Measurements from ENCODE around the gene SPSB4. TPM values are rescaled to one million over a fixed set of nuclear protein-coding genes. Genes with fewer than 3 reads are reported as not detected.
A peak's percentile ranks its signal among the peaks of the same experiment; 100 is the strongest.

SPSB4 gene
- total RNA-seq (2013; cell fraction: nucleolus; rRNA removed): not detected in 2 replicates
- total RNA-seq (2014; rRNA removed): not detected in 2 replicates
- total RNA-seq (2014; rRNA removed; fragmentation: Illumina TruSeq; extraction: Trizol): not detected in 2 replicates
- total RNA-seq (2021): not detected in 2 replicates
- polyA plus RNA-seq (2011; ENCODE audit: low read depth): not detected
- not detected in 2 replicates for polyA plus RNA-seq (2011; rRNA removed)
- polyA plus RNA-seq (2011; cell fraction: cytosol; rRNA removed): not detected in 2 replicates
- polyA plus RNA-seq (2011; cell fraction: nucleus; rRNA removed): not detected in 2 replicates
- polyA plus RNA-seq (2012): not detected in 2 replicates
- polyA plus RNA-seq (2014; fragmentation: Illumina TruSeq; extraction: Trizol): not detected in 2 replicates
- polyA plus RNA-seq (2014; fragmentation: Nextera tagmentation; extraction: Ambion mirVana): not detected
- polyA plus RNA-seq (2014; rRNA removed): not detected in 2 replicates
- not detected for polyA plus RNA-seq (2016; fragmentation: Nextera tagmentation; extraction: Ambion mirVana)
- polyA minus RNA-seq (2011; rRNA and poly(A)+ RNA removed): not detected in 2 replicates
- not detected in 2 replicates for polyA minus RNA-seq (2011; cell fraction: cytosol; rRNA and poly(A)+ RNA removed)
- not detected in 2 replicates for polyA minus RNA-seq (2011; cell fraction: nucleus; rRNA and poly(A)+ RNA removed)
- not detected for Bru-seq, nascent RNA
- percentile 3 among the genes with signal in this experiment for BruChase-seq, experiment 1, labeled RNA remaining after a 6-hour chase
- percentile 15 among the genes with signal in this experiment for BruChase-seq, experiment 2, labeled RNA remaining after a 2-hour chase
- long read RNA-seq, experiment 1: 0 reads
- long read RNA-seq, experiment 2: 0 reads

DNA sequence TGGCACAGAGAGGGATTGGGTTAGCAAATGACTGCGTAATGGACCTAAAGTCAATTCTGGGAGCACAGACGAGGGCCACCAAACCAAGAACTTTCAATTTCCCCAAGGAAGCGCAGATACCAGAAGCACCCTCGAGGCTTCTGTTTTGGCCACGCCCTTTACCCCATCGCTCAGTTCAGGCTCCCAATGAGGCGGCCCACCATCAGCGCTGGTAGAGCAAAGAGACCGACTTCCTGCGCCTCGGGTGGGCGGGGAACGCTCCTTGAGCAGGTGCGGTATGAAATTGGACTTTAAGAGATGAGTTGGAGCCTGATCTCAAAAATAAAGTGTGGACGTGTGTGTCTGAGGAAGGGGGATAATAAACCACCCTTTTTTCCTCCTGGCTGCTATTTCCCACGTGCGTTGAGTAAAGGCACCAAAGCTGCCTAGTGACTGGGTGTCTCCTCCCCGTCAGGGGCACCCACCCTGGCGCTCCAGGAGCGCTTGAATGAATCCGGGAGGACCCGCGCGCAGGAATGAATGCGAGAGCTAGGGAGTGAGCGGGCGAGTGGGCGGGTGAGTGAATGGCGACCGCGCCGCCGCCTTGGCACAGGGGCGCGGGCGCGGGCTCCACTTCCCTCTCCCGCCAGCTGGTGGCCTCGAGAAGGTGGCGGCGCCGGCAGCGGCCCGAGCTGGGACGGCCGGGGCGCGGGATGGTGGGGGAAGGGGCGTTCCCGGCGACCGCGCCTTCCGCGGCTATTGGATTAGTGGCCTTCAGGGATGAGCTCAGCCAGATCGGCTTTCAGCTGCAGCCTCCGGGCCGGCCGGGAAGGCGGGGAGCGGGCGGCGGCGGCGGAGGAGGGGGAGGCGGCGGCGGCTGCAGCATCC, at the start of gene SPSB4:
SPSB4 (plus strand) TSS at position 772 of the 867 bp plus-strand sequence. CDS start 14,758 bp downstream, outside the sequence.
- Histone ChIP-seq H3K79me2 (ENCODE audit: control insufficient read depth, insufficient read depth, low read length) (no peaks in the 10 kb centered on the region), H3K9ac (ENCODE audit: control insufficient read depth, insufficient read depth, low read length) (no peak within 1 kb of the TSS), H2AFZ (ENCODE audit: control insufficient read depth, low read depth, low read length) (no peak within 1 kb of the TSS), H3K27ac (ENCODE audit: control insufficient read depth, insufficient read depth) (no peak within 1 kb of the TSS), H3K9me3 (replicated peaks; ENCODE audit: control insufficient read depth, insufficient read depth, low read length) (no peaks in the 10 kb centered on the region), H3K36me3 (ENCODE audit: control insufficient read depth in 2 of 2, insufficient read depth in 2 of 2, low read length in 1 of 2) (no peaks in the 10 kb centered on the region), H4K20me1 (ENCODE audit: control insufficient read depth, insufficient read depth) (no peaks in the 10 kb centered on the region), H3K4me3 (no peak within 1 kb of the TSS), H3K4me2 (ENCODE audit: control insufficient read depth, insufficient read depth) (no peak within 1 kb of the TSS), H3K27me3 (replicated peaks in 1 of 2; ENCODE audit: control insufficient read depth in 2 of 2, insufficient read depth in 2 of 2, low read length in 1 of 2) (peaks cover 15 to 22% of the 10 kb centered on the region in 2 experiments), H3K4me1 (ENCODE audit: control insufficient read depth, insufficient read depth, low read length) (no peaks in the 10 kb centered on the region)
- ATAC-seq: peak; percentile 64; the same call in 2 of the 3 replicates
- peak; percentile 38 for TF ChIP-seq SUZ12 (IDR thresholded peaks at IDR 0.05; ENCODE audit: unreplicated experiment)
- TF ChIP-seq, protein P1, sequence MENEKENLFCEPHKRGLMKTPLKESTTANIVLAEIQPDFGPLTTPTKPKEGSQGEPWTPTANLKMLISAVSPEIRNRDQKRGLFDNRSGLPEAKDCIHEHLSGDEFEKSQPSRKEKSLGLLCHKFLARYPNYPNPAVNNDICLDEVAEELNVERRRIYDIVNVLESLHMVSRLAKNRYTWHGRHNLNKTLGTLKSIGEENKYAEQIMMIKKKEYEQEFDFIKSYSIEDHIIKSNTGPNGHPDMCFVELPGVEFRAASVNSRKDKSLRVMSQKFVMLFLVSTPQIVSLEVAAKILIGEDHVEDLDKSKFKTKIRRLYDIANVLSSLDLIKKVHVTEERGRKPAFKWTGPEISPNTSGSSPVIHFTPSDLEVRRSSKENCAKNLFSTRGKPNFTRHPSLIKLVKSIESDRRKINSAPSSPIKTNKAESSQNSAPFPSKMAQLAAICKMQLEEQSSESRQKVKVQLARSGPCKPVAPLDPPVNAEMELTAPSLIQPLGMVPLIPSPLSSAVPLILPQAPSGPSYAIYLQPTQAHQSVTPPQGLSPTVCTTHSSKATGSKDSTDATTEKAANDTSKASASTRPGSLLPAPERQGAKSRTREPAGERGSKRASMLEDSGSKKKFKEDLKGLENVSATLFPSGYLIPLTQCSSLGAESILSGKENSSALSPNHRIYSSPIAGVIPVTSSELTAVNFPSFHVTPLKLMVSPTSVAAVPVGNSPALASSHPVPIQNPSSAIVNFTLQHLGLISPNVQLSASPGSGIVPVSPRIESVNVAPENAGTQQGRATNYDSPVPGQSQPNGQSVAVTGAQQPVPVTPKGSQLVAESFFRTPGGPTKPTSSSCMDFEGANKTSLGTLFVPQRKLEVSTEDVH (IDR thresholded peaks at IDR 0.05; ENCODE audit: low read depth, partially characterized antibody): no peak
- WGBS (ENCODE audit: insufficient coverage, insufficient replicate concordance, low lambda C conversion rate, missing lambda C conversion rate): 7% methylated on average over 49 of the region's 68 CpGs
- ChIA-PET SMC1A (ENCODE audit: uncharacterized antibody, unreplicated experiment) (no interaction called here), POLR2A (interaction anchor here (0.6 kb wide), 1 partner anchor 201 kb away, joined by 3 read pairs; no protein-coding TSS in a partner anchor), CTCF (no interaction called here), RAD21 (ENCODE audit: unreplicated experiment) (no interaction called here)
- FAIRE-seq: no peak
- DNase-seq (ENCODE audit: low read depth, low spot score): no peak
- BruUV-seq (replicated peaks): no TSS peak
- intact Hi-C loops (cut with micrococcal nuclease; ENCODE audit: unreplicated experiment) (no loop called here), in situ Hi-C loops (cut with MboI) (no loop called here)

Measured in GM12878 (cell line).